Activated T-cell treated with anti-CD3 and anti-CD28 coated beads, Interleukin-2, amount 50 U/mL, for 4 hours (primary cell): ENCODE data around the gene SPOCK1. TPM values are rescaled to one million over a fixed set of nuclear protein-coding genes. Genes with fewer than 3 reads are reported as not detected.

Source experiments
- ATAC-seq, 2 donors: fragments of 200-7000 bp; cut with Tn5 transposase; one replicate each; pipeline ENCODE4 v1.10.0; 2021
- DNase-seq: peaks from one replicate; pipeline ENCODE4 v3.0.0-alpha.2; 2020
- H3K27me3 Mint-ChIP-seq: one replicate; pipeline ENCODE4 v1.8.0; 2021; ENCODE audit warnings: low read depth, mixed read lengths
- H3K36me3 Mint-ChIP-seq: one replicate; pipeline ENCODE4 v1.8.0; 2022; ENCODE audit warnings: mixed read lengths; ENCODE audit not compliant: insufficient read depth
- H3K4me1 Mint-ChIP-seq: one replicate; pipeline ENCODE4 v1.8.0; 2021; ENCODE audit warnings: low read depth, mixed read lengths
- H3K4me3 Mint-ChIP-seq: one replicate; pipeline ENCODE4 v1.8.0; 2021; ENCODE audit warnings: mild to moderate bottlenecking, moderate library complexity, mixed read lengths
- H3K9me3 Mint-ChIP-seq: one replicate; pipeline ENCODE4 v1.8.0; 2021; ENCODE audit warnings: mixed read lengths
- total RNA-seq, 3 donors: library from RNA; stranded (reverse); gene quantifications; one replicate each; pipeline ENCODE4 v1.2.1, GENCODE V29; 2021

The SPOCK1 gene
- total RNA-seq, 3 donors from 2014 or later = not detected

GRCh38 chr5:137185193-137185592 lies 313.9 kb downstream of the SPOCK1 start:
- Mint-ChIP-seq H3K9me3 (no peaks in the 10 kb centered on the region), H3K27me3 (peaks cover 9% of the 10 kb centered on the region)
- ATAC-seq = no peak

GRCh38 chr5:137184734-137185133 lies 314.4 kb downstream of the SPOCK1 start:
- H3K4me1 Mint-ChIP-seq = no peaks in the 10 kb centered on the region
- H3K4me3 Mint-ChIP-seq = no peak overlapping the region
- DNase-seq = no peak
- H3K36me3 Mint-ChIP-seq = no peaks in the 10 kb centered on the region
- ATAC-seq = no peak
- peaks cover 9% of the 10 kb centered on the region for H3K27me3 Mint-ChIP-seq
- no peaks in the 10 kb centered on the region for H3K9me3 Mint-ChIP-seq

More at GRCh38 chr5:137185193-137185592, 313.9 kb downstream of the SPOCK1 start:
- no peaks in the 10 kb centered on the region for H3K36me3 Mint-ChIP-seq
- H3K4me1 Mint-ChIP-seq = no peaks in the 10 kb centered on the region
- DNase-seq = no peak
- no peak overlapping the region for H3K4me3 Mint-ChIP-seq

DNA sequence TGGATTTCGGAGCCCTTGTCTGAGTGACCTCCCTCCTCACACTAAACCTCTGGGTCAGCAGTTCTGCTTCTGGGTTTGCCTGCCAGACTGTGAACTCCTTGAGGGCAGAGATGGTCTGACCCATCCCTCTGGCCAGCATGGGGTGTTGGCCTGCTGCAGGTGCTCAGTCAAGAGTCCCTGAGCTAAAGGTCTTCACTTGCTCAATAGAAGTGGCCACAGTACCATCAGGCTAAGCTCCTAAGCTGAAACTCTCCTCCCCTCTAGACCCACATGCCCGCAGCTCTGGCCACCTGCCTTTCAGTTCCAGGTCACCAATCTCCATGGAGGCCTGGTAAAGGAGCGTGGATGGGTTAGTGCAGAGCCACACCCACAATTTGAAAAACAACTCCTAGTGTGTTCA lies 316.6 kb downstream of the SPOCK1 start:
- H3K4me1 Mint-ChIP-seq = no peaks in the 10 kb centered on the region
- H3K4me3 Mint-ChIP-seq = no peak overlapping the region
- H3K9me3 Mint-ChIP-seq = no peaks in the 10 kb centered on the region

GRCh38 chr5:137181667-137182066 lies 317.5 kb downstream of the SPOCK1 start:
- no peaks in the 10 kb centered on the region for H3K36me3 Mint-ChIP-seq
- no peaks in the 10 kb centered on the region for H3K4me1 Mint-ChIP-seq
- DNase-seq (no peak), ATAC-seq (no peak)
- peaks cover 8% of the 10 kb centered on the region for H3K27me3 Mint-ChIP-seq
- H3K9me3 Mint-ChIP-seq = no peaks in the 10 kb centered on the region
- no peak overlapping the region for H3K4me3 Mint-ChIP-seq

More for the DNA sequence above, 316.6 kb downstream of the SPOCK1 start:
- Mint-ChIP-seq H3K36me3 (no peaks in the 10 kb centered on the region), H3K27me3 (peaks cover 8% of the 10 kb centered on the region)
- DNase-seq (no peak), ATAC-seq (no peak)

GRCh38 chr5:137179203-137179602 lies 319.9 kb downstream of the SPOCK1 start:
- Mint-ChIP-seq H3K27me3 (peaks cover 9% of the 10 kb centered on the region), H3K4me3 (no peak overlapping the region), H3K4me1 (no peaks in the 10 kb centered on the region), H3K36me3 (no peaks in the 10 kb centered on the region), H3K9me3 (no peaks in the 10 kb centered on the region)
- no peak for ATAC-seq
- no peak for DNase-seq

GRCh38 chr5:137176609-137177008 lies 322.5 kb downstream of the SPOCK1 start:
- Mint-ChIP-seq H3K4me3 (no peak overlapping the region), H3K36me3 (no peaks in the 10 kb centered on the region), H3K4me1 (no peaks in the 10 kb centered on the region), H3K27me3 (peaks cover 6% of the 10 kb centered on the region), H3K9me3 (no peaks in the 10 kb centered on the region)
- ATAC-seq (no peak), DNase-seq (no peak)

DNA sequence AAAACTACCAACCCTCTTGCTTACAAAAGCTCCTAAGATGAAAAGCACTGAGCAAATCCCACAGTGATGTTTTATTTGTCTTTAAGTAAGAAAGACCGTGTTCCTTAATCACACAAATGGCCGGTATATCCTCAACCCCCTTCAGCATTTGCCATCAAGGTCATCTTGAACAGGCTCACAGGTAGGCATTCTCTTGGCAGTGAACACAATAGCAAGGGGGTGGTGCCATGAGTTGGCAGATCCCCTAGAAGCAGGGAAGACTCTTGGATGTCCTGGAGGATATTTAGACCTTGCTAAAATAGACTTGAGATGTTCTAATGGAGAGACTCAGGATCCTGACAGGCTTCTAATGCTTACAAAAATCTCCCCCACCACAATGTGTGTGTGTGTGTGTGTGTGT lies 323.0 kb downstream of the SPOCK1 start:
- no peak for ATAC-seq
- no peaks in the 10 kb centered on the region for H3K9me3 Mint-ChIP-seq
- H3K4me1 Mint-ChIP-seq = no peaks in the 10 kb centered on the region
- H3K27me3 Mint-ChIP-seq = peaks cover 6% of the 10 kb centered on the region
- no peaks in the 10 kb centered on the region for H3K36me3 Mint-ChIP-seq
- H3K4me3 Mint-ChIP-seq = no peak overlapping the region
- no peak for DNase-seq

DNA sequence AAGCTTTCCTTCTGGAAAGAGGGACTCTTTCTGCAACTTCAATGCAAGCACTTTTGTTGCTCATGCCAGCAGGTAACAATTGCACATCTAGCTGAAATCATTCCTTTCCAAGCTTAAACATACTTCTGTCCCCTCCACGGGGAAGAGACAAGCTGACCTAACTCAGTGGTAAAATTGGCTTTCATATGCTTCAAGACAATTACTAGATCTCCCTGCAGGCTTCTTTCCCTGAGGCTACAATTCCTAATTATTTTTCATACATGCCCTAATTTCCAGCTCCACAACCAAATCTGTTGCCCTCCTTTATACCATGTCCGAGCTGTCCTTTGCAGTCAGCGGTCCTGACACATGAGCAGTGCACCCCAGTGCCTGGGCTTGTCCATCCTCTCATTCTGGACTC lies 324.9 kb downstream of the SPOCK1 start:
- ATAC-seq (no peak), DNase-seq (no peak)
- Mint-ChIP-seq H3K27me3 (peaks cover 3% of the 10 kb centered on the region), H3K4me1 (no peaks in the 10 kb centered on the region), H3K4me3 (no peak overlapping the region), H3K36me3 (no peaks in the 10 kb centered on the region), H3K9me3 (no peaks in the 10 kb centered on the region)

- H3K27me3 Mint-ChIP-seq = peaks cover 3% of the 10 kb centered on the region
- no peaks in the 10 kb centered on the region for H3K9me3 Mint-ChIP-seq
- DNase-seq (no peak), ATAC-seq (no peak)
- no peaks in the 10 kb centered on the region for H3K4me1 Mint-ChIP-seq
- H3K4me3 Mint-ChIP-seq = no peak overlapping the region
- no peaks in the 10 kb centered on the region for H3K36me3 Mint-ChIP-seq
Measured at GRCh38 chr5:137172258-137172657, 326.9 kb downstream of the SPOCK1 start.

DNA sequence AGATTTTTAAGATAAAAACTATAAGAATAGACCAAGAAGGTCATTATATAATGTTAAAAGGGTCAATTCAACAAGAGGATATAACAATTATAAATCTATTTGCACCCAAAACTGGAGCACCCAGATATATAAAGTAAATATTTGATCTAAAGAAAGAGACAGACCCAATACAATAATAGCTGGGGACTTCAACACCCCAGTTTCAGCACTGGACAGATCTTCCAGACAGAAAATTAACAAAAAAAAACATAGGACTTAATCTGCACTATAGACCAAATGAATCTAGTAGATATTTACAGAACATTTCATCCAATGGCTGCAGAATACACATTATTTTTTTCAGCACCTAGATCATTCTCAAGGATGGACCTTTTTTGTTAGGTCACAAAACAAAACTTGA lies 331.9 kb downstream of the SPOCK1 start:
- no peaks in the 10 kb centered on the region for H3K4me1 Mint-ChIP-seq
- no peak for ATAC-seq
- no peaks in the 10 kb centered on the region for H3K36me3 Mint-ChIP-seq

DNA sequence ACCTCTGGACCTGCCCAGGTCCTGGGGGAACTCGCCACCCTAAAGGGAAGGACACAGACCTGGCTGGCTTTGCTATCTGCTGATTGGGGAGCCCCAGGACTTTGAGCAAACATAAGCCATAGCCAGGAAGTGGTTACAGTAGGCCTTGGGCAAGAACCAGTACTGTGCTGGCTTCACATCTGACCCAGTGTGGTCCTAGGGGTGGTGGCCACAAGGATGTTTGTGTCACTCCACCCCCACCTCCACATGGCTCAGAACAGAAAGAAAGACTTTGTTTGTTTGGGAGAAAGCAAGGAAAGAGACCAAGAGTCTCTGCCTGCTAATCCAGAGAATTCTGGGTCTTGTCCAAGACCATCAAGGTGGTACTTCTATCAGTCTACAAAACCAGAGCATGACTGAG lies 334.2 kb downstream of the SPOCK1 start:
- Mint-ChIP-seq H3K36me3 (no peaks in the 10 kb centered on the region), H3K4me1 (no peaks in the 10 kb centered on the region), H3K27me3 (no peaks in the 10 kb centered on the region), H3K4me3 (no peak overlapping the region), H3K9me3 (no peaks in the 10 kb centered on the region)
- ATAC-seq (no peak), DNase-seq (no peak)

More for the DNA sequence above, 331.9 kb downstream of the SPOCK1 start:
- Mint-ChIP-seq H3K9me3 (no peaks in the 10 kb centered on the region), H3K4me3 (no peak overlapping the region), H3K27me3 (no peaks in the 10 kb centered on the region)
- DNase-seq = no peak

DNA sequence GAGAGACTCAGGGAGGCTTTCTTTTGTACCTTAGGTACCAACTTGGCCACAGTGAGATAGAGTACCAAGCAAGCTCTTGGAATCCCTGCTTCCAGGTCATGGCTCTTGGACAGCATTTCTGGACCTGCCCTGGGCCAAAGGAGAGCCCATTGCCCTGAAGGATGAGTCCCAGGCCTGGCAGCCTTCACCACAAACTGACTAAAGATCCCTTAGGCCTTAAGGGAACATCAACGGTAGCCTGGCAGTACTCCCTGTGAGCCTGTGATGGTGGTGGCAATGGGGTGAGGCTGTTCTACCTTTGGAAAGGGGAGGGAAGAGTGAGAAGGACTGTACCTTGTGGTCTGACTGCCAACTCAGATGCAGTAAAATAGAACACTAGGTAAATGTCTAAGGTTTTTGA lies 334.6 kb downstream of the SPOCK1 start:
- DNase-seq = no peak
- no peaks in the 10 kb centered on the region for H3K9me3 Mint-ChIP-seq
- no peaks in the 10 kb centered on the region for H3K27me3 Mint-ChIP-seq
- no peaks in the 10 kb centered on the region for H3K4me1 Mint-ChIP-seq
- H3K36me3 Mint-ChIP-seq = no peaks in the 10 kb centered on the region
- no peak for ATAC-seq
- no peak overlapping the region for H3K4me3 Mint-ChIP-seq

DNA sequence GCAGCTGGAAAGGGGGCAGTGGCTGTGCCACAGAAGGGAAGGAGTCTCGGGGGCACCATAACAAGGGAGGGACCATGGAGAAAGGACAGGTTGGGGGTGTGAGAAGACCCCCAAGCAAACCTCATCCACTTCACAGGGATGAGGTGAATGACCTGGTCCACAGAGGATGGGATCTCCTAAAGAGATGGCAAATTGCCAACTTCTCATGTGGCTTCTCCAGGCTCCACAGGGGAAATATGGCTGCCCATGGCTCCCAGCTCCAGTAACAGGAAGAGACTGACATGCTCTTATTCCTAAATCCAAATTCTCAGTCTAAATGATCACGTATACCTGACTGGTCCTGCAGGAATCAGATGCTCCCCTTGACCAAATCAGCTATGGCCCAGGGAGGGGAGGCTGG lies 340.4 kb downstream of the SPOCK1 start:
- H3K9me3 Mint-ChIP-seq = no peaks in the 10 kb centered on the region
- ATAC-seq (no peak), DNase-seq (no peak)
- H3K36me3 Mint-ChIP-seq = no peaks in the 10 kb centered on the region
- no peak overlapping the region for H3K4me3 Mint-ChIP-seq
- no peaks in the 10 kb centered on the region for H3K4me1 Mint-ChIP-seq
- H3K27me3 Mint-ChIP-seq = no peaks in the 10 kb centered on the region

DNA sequence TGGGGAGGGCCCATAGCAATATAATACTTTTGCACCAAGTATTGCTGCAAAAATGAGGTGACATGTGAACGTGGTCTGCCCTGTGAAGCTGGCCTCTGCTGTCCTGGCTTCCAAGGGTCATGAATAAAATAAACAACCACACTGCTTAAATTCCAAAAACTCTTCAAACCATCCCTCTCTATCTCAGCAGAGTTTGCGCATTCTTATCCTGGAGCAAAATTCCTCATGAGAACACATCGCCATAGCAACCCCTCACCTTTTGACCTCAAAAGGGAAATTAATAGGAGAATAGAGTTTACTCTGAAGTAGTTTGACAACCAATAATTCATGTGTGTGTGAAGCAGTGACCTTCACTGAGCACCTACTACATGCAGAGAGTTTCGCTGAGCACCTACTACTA lies 342.9 kb downstream of the SPOCK1 start:
- no peaks in the 10 kb centered on the region for H3K36me3 Mint-ChIP-seq
- H3K4me1 Mint-ChIP-seq = no peaks in the 10 kb centered on the region
- no peaks in the 10 kb centered on the region for H3K9me3 Mint-ChIP-seq
- ATAC-seq (no peak), DNase-seq (no peak)
- no peaks in the 10 kb centered on the region for H3K27me3 Mint-ChIP-seq
- no peak overlapping the region for H3K4me3 Mint-ChIP-seq

DNA sequence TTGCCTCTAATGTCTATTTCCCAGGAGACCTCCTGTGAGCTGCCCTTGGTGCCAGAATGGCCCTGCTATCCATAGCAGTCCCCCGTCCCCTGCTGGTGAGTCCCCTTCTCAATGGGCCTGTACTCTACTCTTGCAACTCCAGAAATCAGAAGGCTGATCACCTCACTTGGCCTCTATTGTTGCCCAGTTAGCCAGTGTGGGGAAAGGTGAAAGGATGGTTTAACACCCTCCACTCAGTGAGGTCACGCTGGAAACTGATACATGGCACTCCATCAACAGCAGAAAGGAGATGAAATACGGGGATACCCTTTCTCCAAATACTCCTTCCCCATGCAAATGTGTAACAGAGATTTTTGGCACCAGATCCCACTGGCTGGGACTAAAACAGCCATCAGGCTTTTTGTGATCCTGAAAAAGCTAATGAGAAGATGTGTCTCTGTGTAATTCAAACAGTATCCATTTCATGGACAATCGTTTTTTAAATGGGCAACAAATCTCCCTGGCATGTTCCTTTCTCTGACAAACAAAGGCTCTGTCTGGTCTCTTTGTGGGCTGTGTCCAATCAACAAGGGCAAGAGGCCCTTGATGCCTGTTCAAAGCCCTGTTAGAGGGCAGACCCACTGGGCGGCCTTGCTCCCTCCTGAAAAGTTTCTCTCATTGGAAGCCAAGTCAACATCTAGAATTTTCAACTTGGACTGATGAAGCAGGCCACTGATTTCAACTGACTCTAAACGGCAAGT lies 343.7 kb downstream of the SPOCK1 start:
- Mint-ChIP-seq H3K4me1 (no peaks in the 10 kb centered on the region), H3K9me3 (no peaks in the 10 kb centered on the region), H3K27me3 (no peaks in the 10 kb centered on the region), H3K36me3 (no peaks in the 10 kb centered on the region), H3K4me3 (no peak overlapping the region)
- DNase-seq (no peak), ATAC-seq (no peak)
